Epithelial cell of proximal tubule (primary cell): ENCODE measurements around the gene AOPEP. TPM values are rescaled to one million over a fixed set of nuclear protein-coding genes. Genes with fewer than 3 reads are reported as not detected.

Source experiments
- DNase-seq: peaks from one replicate; pipeline ENCODE4 v3.0.0-alpha.2; 2011; ENCODE audit warnings: low read depth
- H3K4me3 ChIP-seq: 2 replicates; pipeline ENCODE4 v1.5.1; 2011; ENCODE audit warnings: low read depth, mild to moderate bottlenecking, low read length
- CTCF ChIP-seq: conservative IDR thresholded peaks from 2 replicates; pipeline ENCODE4 v1.5.1; 2012; ENCODE audit warnings: low read depth, mild to moderate bottlenecking, low read length
- total RNA-seq: library from RNA; depleted of rRNA; stranded (reverse); fragments of >200 nt; gene quantifications from 2 replicates; pipeline ENCODE4 v1.2.3, GENCODE V29; 2015

The AOPEP gene
- total RNA-seq, 1 donor from 2014 or later, result 27.0 TPM

DNA sequence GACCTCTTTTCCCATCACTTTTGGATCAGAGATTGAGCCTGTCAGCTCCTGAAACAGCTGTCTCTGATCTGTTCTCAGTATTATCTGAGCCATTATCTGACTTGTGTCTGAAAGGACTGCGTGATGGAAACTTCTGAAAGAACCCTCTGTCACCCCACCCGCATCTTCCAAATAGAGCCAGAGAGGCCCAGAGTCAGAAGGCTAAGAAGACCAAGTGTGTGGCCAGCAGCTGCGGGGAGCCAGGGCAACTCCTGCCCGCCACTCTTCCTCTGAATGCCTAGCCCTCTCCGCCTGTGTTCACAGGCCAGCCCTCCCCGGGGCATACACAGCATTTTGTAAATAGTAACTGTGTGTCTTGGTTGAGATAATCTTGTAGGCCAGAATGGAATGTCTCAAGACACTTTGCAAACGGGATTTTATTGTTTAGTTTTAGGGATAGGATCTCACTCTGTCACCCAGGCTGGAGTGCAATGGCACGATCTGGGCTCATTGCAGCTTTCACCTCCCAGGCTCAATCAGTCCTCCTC, 92.7 kb downstream of the AOPEP start:
- H3K4me3 ChIP-seq, result no peak overlapping the region
- TF ChIP-seq CTCF, result no peak
- no peak for DNase-seq

GRCh38 chr9:94821098-94821887, 94.8 kb downstream of the AOPEP start:
- DNase-seq, result no peak
- no peak for TF ChIP-seq CTCF
- H3K4me3 ChIP-seq, result no peak overlapping the region

DNA sequence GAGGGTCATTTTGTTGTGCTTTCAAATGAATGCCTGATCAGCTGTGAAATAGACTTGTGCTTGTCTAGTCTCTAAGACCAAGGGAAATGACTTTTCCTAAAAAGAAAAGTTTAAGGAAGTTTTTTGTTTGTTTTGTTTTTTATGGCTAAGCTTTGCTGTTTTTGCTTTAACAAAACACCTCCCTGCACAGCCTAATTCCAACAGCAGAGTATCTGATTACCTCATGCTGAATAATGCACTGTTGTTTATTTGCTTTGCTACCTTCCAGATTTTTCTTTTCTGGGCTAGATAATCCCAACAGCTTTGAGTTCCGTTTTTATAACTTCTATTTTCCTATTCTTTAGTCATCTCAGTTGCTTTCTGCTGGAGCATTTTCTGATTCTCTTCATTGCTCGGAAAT, 95.8 kb downstream of the AOPEP start:
- no peak for DNase-seq
- no peak overlapping the region for H3K4me3 ChIP-seq
- TF ChIP-seq CTCF, result no peak

DNA sequence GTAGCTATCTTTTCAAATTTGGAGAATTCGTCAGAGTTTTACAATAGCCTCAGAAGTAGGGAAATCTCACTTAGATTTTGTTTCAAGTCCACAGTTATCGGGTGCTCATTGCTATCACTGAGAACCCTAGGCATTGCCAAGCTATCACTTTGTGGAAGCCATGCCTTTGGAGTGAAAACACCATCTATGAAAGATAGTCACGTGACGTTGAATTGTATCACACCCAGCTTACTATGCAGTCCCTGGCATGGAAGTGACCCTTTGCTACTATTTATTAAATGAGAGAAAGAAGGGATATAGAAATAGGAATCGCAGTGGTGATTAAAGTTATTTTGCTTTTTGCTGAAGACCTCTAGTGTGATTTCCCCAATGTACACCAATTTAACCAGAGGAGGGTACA, 97.2 kb downstream of the AOPEP start:
- no peak for TF ChIP-seq CTCF
- no peak overlapping the region for H3K4me3 ChIP-seq
- DNase-seq, result no peak

- no peak for TF ChIP-seq CTCF
- DNase-seq, result no peak
- no peak overlapping the region for H3K4me3 ChIP-seq
Observed at GRCh38 chr9:94824411-94824810, 97.9 kb downstream of the AOPEP start.

DNA sequence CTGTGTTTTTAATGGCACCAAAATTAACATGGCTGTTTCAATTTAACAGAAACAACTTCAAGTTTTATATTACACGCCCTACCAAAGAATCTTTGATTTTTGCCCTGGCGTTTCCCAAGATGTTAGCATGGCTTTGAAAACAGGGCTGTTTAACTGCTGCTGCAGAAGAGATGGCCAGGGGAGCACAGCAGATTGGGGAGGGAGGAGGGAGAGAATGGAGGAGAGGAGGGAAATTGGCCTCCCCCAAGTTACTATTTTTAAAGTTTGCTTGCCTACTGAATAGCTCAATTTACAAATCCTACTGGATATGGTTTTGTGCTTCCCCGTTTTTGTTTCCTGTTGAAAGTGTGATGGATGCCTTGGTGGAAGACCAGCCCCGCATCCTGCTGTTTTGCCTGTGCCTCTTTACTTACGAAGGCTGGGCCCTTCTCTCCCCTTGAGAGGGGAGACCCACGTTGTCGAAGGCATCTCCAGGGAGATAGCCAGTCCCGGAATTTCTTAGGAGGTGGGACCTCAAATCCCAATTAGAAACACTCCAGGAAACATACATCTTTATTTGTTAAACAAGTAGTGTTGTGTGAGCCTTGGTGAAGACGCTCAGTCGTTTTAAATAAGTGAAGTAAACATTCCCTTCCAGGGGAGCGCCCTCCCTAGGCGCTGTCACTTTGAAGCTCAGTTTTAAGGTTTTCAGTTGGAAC, 98.6 kb downstream of the AOPEP start:
- no peak for TF ChIP-seq CTCF
- DNase-seq, result no peak

More for the DNA sequence above, 98.6 kb downstream of the AOPEP start:
- no peak overlapping the region for H3K4me3 ChIP-seq
